Kidney capillary endothelial cell (primary cell): Measurements from ENCODE around the gene KLK12.

ENCODE experiments used
- DNase-seq: peaks from one replicate; pipeline ENCODE4 v3.0.0-alpha.2; 2018; ENCODE audit warnings: low spot score

The KLK12 gene

DNA sequence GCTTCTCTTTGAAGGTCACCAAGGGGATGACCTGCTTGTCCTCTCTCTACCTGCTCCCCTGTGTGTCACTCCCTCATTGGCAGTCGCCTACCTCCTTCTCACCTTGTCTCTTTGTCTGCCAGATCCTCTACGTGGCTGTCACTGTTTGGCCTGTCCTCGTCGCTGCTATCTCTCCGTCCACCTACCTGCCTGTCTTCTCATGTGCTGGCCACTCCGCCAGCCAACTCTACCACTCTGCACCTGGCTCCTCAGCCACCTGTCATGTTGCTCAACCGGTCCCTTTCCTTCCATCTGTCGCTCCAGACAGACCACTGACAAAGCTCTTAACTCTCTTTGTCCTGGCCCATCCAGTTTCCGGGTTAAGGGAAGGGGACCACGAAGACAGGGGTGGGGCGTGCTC lies at the start of gene KLK12:
Gene KLK12, minus strand, starts transcription at position 299 of the 400 bp plus-strand sequence. CDS start 381 bp downstream, outside the sequence.
- DNase-seq: no peak

DNA sequence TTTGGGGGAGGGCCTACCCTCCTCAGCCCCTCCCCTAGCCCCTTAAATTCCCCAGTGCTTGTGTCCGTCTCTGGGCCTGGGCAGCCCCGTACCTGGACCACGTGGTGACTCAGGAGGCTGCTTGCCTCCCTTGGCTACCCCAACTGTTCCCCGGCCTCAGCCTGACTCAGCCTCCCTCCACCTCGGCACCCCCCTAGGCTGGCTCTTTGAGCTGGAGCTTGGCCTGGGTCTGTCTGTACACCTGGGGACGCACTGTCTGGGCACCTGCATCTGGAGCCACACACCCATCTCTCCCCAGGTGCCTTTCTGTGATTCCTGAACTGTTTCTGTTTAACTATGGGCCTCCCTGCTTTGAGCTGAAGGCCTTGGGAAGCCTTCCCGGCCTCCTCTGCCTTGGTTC lies 49.7 kb upstream of the KLK12 start:
- no peak for DNase-seq

DNA sequence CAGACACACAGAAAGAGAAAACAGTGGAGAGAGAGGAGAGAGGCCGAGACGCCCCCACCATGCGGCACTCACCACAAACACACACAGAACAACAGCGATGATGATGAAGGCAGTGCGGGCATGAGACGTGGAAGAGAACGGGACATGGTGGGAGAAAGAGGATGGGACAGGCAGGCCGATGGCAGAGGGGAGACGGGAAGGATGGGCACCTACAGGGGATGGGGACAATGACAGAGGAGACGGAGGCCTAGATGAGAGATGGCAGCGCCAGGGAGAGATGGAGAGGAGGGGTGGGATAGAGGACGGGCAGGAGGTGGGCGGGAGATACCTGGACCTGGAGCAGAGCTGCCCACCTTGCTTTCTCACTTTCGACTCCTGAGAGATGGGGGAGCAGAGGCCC lies 49.0 kb upstream of the KLK12 start:
- DNase-seq: no peak

DNA sequence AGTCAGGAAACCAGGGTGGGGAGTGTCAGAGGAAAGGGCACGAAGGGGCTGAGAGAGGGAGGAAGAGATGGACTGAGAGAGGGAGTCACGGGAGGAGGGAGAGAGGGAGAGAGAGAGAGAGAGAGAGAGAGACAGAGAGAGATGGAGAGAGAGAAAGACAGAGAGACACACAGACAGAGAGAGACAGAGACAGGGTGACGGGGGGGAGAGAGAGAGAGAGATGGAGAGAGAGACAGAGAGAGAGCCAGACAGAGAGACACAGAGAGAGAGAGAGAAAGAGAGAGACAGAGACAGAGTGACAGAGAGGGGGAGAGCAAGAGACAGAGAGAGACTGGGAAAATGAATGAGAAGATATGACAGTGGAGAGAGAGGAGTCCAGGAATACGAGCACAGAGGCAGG lies 48.4 kb upstream of the KLK12 start:
- DNase-seq: no peak

DNA sequence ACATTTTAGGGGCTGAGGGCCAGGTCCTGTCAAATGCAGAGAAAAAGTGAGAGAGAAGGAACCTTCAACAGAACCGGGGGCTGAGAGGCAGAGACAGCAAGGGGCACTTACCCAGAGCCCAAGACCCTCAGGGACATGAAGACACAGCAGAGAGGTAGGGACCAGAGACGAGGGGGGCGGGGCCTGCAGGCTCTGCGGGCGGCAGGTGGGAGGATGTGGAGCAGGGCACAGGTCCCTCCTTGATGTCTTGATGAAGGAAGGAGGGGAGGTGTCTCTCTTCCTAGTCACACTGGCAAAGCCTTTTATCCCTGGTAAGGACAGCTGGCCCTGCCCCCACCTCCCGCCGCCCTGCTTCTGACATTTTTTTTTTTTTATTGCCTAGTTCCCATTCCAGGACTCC lies 47.8 kb upstream of the KLK12 start, which contains the start of gene KLK14:
Gene KLK14, minus strand, starts transcription at position 277 of the 400 bp plus-strand sequence. Its CDS starts 273 bp downstream, at position 4.
- DNase-seq: no peak

- DNase-seq: no peak
Measured at GRCh38 chr19:51081476-51081875, 46.7 kb upstream of the KLK12 start.

- no peak for DNase-seq
Measured at GRCh38 chr19:51079481-51080110, 44.8 kb upstream of the KLK12 start.

DNA sequence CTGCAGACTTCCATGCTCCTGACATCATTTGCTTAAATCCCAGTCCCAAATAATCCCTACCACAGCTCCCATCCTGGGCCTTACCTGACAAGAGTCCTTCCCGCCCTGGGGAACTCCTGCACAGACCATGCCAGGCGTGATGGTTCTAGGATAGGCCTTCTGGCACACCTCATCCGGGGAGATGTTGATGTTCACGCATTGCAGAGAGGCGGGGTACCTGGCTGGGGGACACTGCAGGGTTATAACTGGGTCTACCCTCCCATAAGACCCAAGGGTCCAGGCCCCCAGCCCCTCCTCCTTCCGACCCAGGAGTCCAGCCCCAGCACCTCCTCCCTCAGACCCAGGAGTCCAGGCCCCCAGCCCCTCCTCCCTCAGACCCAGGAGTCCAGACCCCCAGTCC lies 43.9 kb upstream of the KLK12 start:
- no peak for DNase-seq

DNA sequence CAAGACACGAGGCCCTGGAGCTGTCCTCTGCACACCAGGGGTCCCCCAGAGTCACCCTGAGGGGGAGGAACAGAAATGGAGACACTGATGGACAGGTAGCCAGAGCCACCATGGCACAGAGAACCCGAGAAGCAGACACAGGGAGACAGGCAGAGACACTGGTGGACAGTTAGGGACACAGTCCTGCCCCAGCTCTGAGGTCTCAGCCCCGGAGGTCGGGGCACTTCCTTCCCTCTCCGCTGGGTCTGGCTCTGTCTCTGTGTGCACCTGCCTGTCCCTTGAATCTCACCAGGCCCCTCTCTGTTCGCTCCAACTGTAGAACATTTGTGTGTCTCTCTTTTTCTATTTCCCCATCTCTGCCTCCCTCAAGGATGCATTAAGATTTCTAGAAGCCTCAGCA lies 43.3 kb upstream of the KLK12 start:
- no peak for DNase-seq

DNA sequence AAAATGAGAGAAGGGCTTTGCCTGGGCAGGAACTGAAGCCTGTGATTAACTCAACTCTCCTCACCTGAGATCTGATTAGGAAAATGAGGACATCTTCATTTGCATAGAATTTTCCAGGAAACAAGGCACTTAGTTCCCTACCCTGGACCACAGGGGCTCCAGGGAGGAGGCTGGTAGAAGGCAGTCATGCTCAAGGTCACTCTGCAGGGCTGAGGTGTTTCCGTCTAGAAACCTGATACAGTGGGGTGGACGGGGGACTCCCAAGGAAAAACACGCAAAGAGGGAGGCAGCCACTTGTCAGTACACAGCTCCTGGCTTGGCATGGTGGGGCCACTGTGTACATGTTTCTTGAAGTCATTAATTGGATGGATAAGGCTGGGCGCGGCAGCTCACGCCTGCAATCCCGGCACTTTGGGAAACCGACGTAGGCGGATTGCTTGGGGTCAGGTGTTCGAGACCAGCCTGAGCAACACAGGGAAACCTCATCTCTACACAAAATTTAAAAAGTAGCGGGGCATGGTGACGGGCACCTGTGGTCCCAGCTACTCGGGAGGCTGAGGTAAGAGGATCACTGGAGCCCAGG lies 41.9 kb upstream of the KLK12 start:
- DNase-seq: no peak

- DNase-seq: no peak
Measured at GRCh38 chr19:51075998-51076397, 41.2 kb upstream of the KLK12 start.

DNA sequence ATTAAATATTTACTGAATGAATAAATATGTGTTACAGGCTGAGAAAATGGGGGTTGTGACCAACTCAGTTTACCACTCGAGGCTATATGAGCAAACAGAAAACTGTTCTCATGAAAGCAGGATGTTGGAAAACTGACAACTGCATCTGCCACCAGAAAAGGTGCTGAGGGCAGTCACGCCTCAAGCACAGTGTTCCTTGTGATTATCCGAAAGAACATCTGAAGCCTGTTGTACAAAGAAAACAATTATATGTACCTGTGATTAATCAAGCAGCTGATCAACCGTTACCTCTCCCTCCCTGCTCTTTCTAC lies 36.2 kb upstream of the KLK12 start:
- no peak for DNase-seq

DNA sequence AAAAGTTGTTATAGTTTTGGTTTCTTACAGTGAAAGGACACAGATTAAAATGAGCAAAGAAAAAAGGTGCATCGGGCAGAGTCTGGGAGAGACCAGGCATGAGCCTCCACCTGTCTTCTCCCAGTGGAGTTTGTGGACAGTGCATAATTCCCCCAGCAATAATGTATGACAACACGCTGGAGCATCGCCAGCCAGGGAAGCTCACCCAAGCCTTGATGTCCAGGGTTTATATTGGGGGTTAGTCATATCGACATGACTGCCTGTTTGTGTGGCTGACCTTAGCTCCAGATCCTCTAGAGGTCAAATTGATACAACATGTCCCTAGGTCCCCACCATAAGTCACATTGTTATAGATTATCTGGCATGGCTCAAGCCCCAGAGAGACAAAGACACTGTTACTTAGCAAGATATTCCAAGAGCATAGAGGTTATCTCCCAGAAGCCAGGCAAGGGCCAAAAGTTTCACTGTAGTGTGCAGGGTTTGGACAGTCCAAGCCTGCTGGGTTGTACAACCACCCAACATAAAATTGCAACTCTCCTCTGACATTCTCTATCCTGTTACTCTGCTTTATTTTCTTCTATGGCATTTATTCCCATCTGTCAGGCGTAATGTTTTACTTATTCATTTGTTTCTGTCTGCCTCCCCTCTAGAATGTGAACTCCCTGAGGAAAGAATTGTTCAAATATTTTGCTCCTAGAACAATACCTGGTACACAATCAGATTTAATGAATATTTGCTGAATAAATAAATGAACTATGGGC lies 35.7 kb upstream of the KLK12 start:
- no peak for DNase-seq

DNA sequence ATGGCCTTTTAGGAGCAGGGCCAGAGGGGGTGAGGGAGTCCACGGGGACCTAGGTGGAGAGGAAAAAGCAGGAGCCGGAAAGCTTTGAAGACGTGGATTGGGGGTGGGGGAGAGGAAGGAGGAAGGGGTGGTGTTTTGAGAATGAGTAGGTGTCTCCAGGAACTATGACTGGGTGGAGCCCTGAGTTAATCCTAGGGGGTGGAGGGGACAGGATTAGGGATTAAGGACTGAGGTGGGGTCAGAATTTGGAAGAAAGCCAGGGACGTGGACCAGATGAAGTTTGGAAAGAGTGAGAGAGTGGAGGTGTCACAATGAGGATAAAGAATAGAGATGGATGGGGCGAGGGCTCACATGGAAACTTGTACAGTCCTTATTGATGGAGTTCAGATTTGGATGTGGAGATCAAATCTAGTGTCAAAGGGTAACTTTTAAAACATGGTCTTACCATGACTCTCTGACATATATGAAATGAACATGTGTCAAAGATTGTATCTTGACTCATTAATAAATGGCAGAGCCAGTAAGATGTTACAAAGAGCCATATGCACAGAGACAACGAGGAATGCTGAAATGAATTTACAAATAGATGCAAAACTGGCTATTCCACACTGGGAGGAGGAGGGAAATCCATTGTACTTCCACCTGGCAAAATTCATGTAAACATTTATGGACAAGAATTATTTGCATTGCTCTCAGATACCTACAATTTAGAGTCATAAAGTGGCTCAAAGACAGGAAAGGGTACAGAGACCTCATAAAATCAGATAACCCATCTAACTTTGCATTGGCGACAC lies 31.8 kb upstream of the KLK12 start:
- no peak for DNase-seq

GRCh38 chr19:51065221-51065960 lies 30.6 kb upstream of the KLK12 start:
- no peak for DNase-seq

DNA sequence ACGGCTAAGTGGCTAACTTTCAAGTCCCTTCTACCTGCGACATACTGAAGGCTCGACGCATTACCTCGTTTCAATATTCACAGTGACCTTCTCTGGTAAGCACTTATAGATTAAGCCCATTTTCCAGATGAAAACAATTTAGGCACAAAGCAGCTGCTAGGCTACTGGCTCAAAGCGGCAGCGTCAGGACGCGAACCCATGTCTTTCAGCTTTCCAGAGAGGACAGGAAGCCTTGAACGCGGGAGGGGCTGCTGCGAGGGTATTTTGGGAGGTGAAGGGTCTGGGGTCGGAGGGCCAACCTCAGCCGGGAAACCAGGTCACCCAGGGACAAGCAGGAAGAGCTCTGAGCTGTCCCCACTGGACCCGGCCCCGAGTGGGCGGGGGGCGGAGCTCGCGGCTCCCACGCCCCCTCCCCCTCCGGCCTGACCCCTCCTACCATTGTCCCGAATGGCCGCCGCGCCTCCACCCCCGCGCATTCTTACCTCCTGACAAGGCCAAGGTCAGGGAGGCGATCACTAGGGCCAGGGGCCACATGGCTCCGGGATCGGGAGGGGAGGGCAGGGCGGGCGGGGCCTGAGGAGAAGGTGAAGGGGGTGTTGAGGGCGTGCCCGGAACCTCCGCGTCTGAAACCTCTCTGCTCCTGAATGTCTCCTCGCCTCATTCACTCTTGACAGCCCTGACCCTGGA lies 29.9 kb upstream of the KLK12 start, which contains the start of gene KLK13:
Gene KLK13, minus strand, starts transcription at position 559 of the 687 bp plus-strand sequence. Its CDS starts 25 bp downstream, at position 534.
- DNase-seq: no peak

DNA sequence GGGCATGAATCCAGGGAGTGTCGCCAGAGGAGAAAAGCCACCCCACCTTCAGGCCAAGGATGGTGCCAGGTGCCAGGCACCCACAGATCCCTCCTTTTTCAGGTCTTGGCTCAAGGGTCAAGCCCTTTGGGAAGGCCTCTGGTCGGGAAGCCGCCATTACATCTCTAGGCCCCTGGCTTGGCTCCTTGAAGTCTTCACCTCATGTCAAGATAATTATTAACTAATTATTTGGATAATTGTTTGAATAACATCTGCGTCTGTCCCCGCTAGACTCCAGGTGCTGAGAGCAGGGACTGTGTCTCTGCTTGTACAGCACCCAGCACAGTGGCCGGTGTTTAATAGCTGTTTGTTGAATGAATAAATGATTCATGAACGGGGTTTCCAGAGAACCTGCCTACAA lies 28.9 kb upstream of the KLK12 start:
- no peak for DNase-seq

DNA sequence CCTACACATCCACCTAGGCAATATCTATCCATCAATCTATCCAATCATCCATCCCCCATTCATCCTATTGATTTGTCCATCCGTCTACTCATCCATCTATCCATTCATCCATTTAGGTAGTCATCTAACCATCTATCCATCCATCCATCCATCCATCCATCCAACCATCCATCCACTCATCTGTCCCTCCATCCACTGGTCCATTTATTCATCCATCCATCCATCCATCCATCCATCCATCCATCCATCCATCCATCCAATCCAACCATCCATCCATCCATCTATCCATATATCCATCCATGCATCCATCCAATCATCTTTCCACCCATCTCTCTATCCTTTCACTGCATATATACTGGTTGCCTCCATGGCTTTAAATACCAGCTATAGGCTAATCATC lies 26.2 kb upstream of the KLK12 start:
- DNase-seq: no peak

GRCh38 chr19:51060336-51060735 lies 25.5 kb upstream of the KLK12 start:
- no peak for DNase-seq

DNA sequence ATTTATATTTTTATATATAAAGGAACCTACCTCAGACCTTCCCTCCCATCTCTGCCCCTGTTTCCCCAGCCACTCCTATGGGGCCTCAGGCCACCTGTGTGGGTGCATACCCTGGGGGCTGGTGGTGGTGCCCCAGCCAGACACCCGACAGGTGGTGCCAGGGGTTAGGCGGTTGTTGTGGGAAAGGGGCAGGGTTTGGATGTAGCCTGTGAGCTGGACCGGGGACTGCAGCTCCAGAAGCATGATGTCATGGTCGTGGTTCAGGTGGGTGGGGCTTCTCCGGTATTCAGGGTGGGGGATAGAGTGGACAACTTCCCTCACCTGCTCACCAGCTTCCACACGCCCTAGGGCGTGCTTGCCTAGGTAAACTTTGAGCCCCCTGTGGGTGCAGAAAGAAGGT lies 24.9 kb upstream of the KLK12 start:
- no peak for DNase-seq

DNA sequence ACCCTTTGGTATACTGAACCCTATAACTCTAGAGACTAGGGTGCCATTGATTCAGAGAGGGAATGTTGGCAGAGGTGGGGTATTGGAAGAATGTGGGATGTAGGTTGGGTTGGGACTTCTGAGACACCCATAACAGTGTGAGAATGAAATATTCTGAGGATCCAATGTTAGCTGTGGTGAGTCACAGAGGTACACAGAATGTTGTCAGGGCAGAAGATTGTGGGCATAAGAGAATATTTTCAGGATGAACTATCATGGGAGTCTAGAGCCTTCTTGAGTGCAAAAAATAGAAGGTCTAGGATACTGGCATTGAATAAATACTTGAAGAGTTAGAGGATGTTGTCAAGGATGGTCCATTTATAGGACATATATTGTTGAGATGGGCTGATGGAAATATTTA lies 21.1 kb upstream of the KLK12 start:
- no peak for DNase-seq

DNA sequence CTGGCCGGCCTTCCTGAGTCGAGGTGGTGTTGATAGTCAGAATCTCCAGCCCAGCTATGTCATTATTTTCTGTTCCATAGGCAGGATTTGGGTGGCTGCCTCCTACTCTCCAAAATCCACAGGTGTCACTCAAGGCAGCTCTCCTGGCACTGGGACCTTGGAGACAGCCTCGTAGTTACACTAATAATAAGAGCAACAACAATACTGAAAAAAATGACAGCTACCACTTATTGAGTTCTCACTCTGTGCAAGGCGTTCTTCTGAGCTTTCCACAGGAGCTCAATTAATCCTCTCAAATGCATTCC lies 12.2 kb upstream of the KLK12 start:
- no peak for DNase-seq
